COLO668 (cell line): ENCODE results near the gene ULK4.
"Not testable (repeated sequence)": the region's sequence is repeated elsewhere in the genome, so short reads cannot be mapped to it uniquely, and the experiment has no call there.

ENCODE experiments used
- DNase-seq: peaks from one replicate; lab custom pipeline; 2025; ENCODE audit not compliant: unreplicated experiment; lab: John Stamatoyannopoulos, UW

The ULK4 gene

DNA sequence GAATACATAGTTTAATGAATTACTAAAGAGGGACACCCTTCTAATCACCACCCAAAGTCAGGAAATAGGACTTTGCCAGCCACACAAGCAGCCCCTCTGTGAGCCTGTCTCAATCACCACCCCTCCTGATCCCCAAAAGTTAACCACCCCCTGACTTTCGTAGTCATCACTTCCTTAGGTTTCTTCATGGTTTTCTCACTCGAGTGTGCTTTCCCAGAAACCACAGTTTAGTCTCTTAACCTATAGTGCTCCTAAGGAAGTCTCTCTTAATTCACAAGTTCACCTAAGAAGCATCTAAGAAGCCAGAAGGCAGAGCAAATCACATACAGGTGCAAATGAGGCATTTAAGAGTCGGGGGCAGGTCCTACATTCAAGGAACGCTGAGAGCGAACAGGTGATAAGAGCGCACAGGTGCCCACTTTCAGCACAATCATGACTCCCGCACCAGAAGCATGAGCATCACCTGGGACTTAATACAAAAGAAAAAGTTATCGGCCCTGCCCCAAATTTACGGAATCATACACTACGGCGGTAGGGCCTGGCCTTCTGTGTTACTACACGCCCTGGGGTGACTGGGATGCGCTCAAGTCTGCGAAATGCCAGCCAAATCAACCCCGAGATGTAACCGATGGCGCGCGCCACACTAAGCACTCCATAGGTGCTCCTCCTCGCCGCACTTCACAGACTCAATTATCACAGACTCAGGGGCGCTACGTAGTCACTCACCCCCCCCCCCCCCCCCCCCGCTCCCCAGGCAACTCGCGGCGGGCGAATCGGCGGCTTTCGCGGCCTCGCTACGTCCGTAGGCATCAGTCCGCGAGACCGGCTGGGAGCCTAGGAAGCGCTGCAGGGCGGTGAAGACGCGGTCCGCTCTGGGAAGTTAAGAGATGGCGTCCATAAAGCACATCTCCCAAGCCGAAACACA is 815 bp downstream of the ULK4 start:
- DNase-seq = peak; percentile 56

DNA sequence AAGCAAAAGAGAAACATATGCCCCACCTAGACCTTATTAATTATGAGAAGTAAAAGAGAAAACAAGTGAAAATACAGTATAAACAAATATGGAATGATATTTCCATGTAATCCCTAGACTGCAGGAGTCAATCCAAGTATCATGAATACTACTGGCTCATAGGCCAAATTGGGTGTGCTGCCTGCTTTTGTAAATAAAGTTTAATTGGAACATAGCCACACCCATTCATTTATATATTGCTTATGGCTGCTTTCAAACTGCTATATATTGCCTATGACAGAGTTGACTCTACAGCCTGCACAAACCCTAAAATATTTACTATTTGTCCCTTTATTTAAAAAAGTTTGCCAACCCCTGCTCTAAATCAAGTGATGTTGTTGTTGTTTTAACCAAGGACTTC is 5.3 kb downstream of the ULK4 start:
- DNase-seq = no peak

DNA sequence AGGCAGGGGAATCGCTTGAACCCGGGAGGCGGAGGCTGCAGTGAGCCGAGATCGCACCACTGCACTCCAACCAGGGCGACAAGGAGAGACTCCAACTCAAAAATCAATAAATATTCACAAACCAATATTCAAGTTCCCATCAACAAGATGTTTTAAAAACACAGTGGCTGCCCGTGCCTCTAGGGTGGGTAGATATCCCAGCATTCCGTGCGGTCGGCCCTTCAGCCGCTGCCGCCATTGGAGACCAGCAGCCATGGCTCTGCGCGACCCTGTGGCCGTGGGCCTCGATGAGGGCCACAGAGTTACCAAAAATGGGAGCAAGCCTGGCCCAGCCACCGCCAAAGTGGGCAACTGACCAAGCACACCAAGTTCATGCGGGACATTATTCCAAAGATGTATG is 6.7 kb downstream of the ULK4 start:
- DNase-seq = no peak

DNA sequence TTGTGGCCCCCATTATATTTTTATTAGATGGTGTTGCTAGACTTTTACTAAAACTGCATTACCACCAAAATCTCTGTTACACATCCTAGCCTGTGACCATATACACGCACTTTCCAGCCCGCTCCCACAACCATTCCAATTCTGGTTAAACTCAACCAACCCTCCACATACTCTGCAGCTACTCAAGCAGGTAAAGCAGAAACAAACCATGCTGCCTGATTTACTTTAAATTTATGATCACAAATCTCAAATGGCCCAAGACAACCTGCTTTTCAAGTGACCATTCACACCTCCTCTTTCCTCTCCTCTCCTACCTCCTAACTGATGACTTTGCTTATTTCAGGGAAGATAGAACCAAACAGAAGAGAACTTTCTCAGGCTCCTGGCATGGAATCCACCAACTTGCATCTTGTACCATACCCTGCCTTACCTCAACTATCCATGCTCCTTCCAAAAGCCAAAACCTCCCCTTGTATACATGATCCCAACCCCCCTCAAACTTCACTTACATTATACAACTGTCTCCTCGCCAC is 18.5 kb downstream of the ULK4 start:
- DNase-seq = no peak

DNA sequence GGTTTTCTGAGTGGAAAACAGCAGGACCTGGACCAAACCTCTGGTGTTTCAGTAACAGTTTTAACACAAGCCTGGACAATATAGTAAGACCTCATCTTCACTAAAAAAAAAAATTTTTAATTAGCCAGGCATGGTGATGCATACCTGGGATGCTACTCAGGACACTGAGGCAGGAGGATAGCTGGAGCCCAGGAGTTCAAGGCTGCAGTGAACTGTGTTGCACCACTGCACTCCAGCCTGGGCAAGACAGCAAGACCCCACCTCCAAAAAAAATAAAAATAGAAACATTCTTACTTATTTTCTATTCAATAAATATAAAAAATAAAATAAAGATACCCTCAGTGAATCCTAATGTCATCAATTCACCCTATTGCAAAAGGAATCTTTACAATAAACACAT is 21.5 kb downstream of the ULK4 start:
- DNase-seq = no peak

DNA sequence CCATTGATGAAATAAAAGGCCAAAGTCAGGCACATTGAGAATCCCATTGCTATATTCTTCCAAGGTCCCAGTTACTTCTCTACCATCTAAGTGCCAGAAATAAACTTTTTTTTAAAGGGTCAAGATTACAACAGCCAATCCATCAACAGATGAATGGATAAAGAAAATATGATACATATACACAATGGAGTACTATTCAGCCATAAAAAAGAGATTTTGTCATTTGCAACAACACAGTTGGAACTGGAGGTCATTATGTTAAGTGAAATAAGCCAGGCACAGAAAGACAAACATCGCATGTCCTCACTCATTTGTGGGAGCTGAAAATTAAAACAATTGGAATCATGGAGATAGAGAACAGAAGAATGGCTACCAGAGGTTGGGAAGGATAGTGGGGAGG is 25.5 kb downstream of the ULK4 start:
- no peak for DNase-seq

DNA sequence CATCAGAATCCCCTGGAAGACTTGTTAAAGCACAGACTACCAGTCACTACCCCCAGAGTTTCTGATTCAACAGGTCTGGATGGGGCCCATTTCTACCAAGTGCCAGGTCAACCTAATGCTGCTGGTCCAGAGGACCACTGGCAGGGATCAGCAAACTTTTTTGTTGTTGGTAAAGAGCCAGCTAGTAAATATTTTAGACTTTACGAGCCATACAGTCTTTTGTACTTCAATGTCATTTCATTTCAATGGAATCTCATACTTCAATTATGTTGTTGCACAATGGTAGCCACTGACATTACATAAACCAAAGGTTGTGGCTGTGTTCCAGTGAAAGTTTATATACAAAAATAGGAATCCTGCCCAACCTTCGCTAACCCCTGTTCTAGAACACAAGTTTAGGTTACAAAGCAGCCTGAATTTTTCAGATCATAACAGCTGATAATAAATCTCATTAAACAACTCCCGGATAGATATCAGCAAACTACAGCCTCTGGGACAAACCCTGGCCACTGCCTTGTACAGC is 28.7 kb downstream of the ULK4 start:
- no peak for DNase-seq

DNA sequence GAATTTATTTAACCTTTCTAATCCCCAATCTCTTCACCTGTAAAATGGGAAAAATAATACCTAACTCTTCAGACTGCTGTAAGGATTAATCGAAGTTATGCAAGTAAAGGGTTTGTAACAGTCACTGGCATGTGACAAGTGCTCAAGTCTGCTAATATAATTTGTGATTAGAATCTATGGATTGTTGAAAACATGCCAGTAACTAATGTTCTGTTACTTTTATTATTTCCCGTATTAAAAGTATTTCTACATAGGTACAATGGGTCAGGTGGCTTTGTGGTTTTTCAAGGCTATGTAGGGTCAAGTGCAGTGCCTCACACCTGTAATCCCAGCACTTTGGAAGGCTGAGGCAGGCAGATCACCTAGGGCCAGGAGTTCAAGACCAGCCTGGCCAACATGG is 29.4 kb downstream of the ULK4 start:
- no peak for DNase-seq

DNA sequence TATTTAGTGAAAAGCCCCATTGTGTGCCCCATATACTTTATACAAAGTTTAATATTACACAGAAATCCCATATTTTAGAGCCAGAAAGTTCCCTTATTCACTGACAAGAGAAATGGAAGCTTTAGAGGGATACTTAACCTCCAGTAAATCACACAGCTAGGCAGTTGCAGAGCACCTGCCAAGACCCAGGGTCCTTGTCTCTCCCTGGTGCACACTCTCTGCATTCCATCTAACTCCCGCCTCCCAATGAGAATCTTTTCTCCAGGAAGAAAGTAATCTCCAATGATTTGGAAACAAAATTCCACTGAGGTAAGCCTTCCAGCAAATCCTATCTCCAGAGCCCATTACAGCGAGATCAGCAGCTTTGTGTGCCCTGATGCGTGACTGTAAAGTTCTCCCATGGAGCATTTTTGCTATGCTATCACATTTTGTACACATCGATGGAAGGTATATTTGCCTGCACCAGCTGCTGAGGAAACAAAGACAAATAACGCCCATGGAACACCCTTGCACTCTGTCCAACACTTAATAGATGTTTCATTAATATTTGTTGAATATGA is 41.4 kb downstream of the ULK4 start:
- no peak for DNase-seq

DNA sequence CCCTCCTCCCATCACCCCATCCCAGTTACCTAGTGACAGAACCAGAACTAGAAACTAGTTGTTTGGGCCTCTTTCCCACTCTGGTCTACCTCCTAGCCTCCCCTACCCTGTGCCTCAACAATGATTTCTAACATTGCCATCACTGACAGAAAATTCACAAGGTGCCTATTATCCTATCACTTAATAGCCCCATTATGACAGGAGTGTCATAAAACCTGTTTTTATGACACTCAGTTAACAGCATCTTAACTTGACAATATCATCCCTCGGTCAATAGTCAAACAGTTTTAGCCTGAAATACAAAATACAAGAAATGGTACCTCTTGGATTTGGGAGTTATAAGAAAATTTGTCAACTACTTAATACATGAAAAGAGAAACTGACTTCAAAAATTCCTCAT is 46.5 kb downstream of the ULK4 start:
- no peak for DNase-seq

DNA sequence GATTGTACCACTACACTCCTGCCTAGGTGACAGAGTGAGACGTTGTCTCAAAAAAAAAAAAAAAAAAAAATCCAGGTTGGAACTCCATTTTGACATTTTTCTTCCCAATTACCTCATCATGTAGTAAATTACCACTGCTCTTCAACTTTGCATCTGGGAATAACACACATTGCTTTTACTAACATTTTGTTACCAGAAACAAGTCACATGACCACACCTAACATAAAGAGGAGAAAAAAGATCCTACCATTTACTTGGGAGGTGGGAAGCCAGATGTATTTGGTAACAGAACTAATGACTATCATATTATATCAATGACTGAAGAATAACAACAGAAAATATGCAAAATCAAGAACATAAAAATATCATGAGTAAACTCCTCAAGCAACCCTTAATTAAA is 49.6 kb downstream of the ULK4 start:
- DNase-seq = no peak

DNA sequence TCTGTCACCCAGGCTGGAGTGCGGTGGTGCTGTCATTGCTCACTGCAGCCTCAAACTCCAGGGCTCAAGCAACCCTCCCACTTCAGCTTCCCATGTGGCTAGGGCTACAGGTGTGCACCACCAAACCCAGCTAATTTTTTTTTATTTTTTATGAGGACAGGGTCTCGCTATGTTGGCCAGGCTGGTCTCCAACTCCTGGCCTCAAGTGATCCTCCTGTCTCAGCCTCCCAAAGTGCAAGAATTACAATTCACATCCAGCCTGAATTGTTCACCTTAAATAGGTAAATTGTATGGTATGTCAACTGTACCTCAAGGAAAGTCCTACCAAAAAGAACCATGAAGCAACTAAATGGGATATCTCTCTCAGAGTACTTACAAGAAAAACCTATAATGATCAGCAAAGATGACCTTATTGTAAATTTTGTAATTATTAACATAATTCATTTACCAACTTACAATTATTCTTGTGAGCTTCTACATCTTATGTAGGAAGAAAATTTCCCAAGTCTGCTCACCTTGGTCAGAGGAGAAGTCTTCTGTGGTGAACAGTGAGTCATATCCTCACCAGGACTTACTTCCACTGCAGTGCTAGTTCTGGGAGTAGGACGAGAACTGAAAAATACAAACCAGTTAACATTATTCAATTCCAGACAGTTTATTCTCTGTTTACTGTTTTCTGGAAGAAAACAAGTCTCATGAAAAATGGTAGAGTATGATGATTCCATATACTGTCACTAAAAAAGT is 54.4 kb downstream of the ULK4 start:
- no peak for DNase-seq

DNA sequence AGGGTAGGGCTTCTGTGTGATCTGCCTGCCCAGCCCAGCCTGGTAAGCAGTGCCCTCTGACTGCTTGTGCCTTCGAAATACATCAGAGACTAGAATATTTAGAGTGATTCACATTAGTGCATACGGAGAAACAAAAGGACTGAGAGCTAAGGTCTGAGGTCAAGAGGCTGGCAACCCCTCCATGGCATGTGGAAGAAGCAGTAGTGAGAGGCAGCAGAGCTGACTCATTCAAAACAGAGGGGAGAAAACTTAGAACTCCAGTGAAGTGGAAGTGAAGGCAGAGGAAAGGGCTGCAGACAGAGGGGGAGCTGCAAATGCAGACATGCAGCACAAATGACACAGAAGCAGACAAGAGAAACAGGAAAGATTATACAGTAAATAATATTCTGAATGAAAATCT is 61.6 kb downstream of the ULK4 start:
- DNase-seq = no peak

DNA sequence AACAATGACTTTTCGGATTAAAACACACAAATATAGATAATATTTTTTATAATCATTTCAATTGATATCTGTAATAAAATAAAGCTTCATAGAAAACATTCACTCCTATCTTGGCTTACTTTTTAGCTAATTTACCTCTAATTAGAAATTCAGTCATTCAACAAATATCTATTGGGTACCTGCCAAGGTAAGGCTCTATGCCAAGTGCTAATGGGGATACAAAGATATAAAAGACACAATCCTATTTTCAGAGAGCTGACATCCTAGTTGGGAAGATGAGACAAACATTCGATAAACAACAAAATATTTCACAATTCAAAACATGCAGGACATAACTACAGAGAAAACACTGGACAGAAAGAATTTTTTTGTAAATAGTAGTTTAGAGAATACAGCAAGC is 63.3 kb downstream of the ULK4 start:
- DNase-seq = no peak

DNA sequence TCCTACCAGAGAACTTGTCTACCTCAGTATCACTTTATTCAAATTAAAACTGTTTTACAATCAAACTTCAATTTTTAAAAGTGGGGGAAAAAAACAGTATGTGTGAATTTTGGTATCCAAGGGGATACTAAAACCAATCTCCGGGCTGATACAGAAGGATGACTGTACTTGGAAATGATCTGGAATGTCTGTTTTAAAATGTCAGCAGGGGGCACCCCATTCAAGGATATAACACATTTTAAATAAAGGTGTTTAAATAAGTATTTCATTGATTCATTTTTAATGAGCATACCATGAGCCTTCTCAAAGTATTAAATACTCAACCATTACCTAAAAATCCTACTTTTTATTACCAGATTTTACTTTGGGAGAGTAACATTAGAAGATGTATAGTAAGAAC is 67.9 kb downstream of the ULK4 start:
- peak; percentile 1 for DNase-seq

DNA sequence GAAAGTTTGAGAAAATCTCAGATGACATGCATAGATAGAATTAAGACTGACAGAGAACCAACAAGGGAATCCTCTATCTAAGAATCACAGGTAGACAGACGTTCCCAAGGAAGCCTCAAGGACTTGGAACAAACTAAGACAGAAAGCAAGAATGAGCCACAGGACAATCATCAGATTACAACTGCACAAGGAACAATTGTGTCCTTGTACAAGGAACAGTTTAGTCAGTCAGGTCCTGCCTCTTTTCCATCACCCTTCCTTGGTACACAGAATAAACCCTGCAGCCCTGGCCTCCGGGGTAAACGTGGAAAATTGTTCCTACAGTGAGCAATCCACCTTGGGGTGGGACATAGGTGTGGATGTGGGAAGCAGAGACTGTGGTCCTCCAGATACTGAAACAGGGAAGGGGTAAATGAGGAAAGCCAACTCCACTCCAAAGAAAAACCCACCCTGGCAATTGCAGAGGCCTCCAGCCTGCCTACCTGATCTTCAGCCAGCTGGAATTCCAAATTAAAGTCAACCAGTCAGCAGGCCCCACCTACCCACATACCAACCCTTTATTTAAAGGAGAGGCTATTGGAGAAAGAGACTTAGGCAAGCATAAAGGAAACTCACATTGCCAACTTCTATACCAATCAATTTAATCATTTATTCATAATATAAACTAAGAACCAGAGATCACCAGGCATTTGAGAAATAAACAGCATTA is 73.4 kb downstream of the ULK4 start:
- DNase-seq = no peak

DNA sequence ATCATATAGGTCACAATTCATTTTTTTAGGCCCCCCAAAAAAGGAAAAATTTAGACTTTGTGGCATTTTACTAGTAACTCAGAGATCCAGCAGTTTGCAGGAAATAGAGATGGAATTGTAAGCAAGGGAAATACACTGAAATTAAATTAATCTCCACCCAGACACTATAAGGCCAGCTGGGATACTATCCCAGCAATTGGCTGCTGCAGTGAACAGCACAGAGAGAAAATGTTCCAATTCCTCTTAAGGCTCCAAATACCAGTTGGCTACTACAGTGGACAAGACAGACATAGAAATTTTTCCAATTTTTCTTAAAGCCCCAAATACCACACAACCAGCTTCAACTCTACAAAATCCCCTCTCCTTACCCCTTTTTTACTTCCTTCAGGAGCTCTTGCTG is 78.9 kb downstream of the ULK4 start:
- no peak for DNase-seq

DNA sequence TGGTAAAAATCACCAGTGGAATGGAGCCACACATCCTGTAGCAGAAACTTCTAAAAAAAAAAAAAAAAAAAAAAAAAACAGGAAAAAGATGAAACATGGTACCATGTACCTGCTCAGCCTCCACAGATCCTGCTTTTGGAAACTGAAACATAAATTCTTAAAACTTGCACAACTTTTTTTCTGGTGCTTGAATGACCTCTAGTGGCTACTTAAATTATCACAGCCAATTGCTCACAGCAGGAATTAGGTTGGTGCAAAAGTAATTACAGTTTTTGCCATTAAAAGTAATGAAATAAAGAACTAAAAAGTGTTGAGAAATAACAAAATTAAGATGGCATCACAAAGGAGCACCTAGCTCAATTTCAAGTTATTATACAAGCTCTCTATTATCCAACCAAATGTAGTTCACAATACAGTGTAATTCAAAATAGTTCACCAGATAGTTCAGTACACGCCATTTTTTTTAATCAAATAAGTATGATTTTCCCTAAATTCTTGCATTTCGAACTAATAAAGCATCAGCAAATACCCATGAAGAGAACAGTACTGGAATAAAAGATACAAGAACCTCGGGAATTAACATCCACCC is 80.6 kb downstream of the ULK4 start:
- DNase-seq = no peak

DNA sequence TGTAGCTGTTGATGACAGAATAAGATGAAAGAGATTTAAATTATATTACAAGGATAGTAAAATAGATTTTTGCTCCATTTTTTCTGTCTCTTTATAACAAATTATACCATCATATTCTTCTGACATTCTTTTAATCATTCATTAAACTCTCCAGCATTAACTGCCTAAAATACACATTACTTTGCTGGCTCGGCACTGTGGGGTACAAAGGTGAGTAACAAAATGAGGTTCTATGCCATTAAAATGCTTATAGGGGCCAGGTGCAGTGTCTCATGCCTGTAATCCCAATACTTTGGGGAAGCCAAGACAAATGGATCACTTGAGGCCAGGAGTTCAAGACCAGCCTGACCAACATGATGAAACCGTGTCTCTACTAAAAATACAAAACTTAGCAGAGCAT is 81.5 kb downstream of the ULK4 start:
- no peak for DNase-seq

DNA sequence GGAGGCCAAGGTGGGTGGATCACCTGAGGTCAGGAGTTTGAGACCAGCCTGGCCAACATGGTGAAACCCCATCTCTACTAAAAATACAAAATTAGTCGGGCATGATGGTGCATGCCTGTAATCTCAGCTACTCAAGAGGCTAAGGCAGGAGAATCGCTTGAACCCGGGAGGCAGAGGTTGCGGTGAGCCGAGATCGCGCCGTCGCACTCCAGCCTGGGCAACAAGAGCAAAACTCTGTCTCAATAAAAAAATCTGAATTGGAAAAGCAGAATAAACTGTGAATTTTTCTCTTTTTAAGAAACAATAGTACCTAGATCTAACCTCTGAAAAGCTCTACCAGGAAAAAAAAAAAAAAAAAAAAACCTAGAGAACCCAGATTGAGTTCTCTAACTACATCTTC is 84.2 kb downstream of the ULK4 start:
- DNase-seq = not testable (repeated sequence)

DNA sequence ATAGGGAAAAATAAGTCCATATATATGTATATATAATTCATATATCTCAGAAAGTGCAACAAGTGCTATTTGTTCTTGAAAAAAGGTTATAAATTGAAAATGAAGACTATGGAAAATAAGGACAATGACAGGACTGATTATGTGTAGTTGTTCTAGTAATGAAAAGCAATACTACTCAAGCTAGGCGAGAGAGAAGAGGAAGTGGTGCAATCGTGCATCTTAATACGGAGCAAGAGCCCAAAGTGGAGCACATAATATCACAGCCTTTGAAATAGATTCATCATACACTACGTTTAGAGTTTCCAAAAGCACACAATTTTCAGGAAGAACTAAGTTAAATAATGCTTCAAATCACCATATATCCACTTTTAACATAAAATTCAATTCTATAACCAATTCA is 87.9 kb downstream of the ULK4 start:
- no peak for DNase-seq
